ENCODE data around the gene SPECC1L.

Gene SPECC1L

DNA sequence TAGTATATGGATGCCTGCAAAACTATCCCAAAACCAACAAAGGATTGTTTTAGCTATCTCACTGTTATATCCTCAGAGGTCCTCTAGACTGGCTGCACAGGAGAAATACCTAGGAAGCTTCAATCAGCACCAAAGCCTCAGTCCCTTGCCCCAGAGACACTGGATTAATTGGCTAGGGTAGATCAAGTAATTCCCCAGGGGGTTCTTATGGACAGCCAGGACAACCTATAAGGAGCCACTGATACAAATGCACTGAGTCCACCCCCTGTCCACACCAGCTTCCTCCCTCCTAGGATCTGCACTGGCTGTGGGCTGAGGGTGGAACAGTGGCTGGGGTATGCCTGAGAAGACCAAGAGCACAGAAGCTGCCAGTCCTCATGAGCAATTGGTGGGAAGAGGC lies 173.0 kb downstream of the SPECC1L start:
- TF ChIP-seq EGR1 (IDR thresholded peaks at IDR 0.05) (no peak), TCF12 (IDR thresholded peaks at IDR 0.05; ENCODE audit: low read depth) (no peak), YY1 (IDR thresholded peaks at IDR 0.05; ENCODE audit: low read depth) (no peak), RAD21 (IDR thresholded peaks at IDR 0.05; ENCODE audit: low read depth) (no peak), ZBTB7A (IDR thresholded peaks at IDR 0.05; ENCODE audit: low read depth) (no peak), NFIC (IDR thresholded peaks at IDR 0.05) (no peak), FOXM1 (IDR thresholded peaks at IDR 0.05; ENCODE audit: borderline replicate concordance, low read depth) (no peak), EP300 (IDR thresholded peaks at IDR 0.05; ENCODE audit: borderline replicate concordance) (no peak), CREB1 (IDR thresholded peaks at IDR 0.05; ENCODE audit: low read depth) (no peak)
- TF ChIP-seq, protein P1, sequence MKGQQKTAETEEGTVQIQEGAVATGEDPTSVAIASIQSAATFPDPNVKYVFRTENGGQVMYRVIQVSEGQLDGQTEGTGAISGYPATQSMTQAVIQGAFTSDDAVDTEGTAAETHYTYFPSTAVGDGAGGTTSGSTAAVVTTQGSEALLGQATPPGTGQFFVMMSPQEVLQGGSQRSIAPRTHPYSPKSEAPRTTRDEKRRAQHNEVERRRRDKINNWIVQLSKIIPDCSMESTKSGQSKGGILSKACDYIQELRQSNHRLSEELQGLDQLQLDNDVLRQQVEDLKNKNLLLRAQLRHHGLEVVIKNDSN (IDR thresholded peaks at IDR 0.05) = no peak
- TF ChIP-seq, protein P2, sequence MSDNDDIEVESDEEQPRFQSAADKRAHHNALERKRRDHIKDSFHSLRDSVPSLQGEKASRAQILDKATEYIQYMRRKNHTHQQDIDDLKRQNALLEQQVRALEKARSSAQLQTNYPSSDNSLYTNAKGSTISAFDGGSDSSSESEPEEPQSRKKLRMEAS (IDR thresholded peaks at IDR 0.05) = no peak

DNA sequence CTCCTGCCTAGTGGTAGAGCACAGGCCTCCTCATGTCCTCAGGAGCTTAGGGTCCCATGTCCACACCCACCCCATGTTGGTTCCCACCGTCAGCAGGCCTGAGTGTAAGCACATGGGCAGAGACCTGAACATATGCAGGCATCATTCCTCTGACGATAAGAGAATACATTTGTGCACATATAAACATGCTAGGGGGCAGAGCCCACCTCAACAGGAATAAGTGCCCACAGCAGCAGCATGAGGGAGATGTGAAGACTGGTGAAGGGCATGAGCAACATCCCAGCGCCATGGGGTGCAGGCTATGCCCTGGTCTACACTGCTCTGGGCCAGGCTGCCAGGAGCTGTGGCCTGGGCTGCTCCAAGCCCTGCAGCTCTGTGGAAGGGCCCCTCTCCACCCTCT lies 173.6 kb downstream of the SPECC1L start:
- no peak for TF ChIP-seq YY1 (IDR thresholded peaks at IDR 0.05; ENCODE audit: low read depth)
- no peak for TF ChIP-seq NFIC (IDR thresholded peaks at IDR 0.05)
- TF ChIP-seq TEAD4 (IDR thresholded peaks at IDR 0.05) = no peak
- no peak for TF ChIP-seq CREB1 (IDR thresholded peaks at IDR 0.05; ENCODE audit: low read depth)
- no peak for TF ChIP-seq EGR1 (IDR thresholded peaks at IDR 0.05)
- TF ChIP-seq, protein P3, sequence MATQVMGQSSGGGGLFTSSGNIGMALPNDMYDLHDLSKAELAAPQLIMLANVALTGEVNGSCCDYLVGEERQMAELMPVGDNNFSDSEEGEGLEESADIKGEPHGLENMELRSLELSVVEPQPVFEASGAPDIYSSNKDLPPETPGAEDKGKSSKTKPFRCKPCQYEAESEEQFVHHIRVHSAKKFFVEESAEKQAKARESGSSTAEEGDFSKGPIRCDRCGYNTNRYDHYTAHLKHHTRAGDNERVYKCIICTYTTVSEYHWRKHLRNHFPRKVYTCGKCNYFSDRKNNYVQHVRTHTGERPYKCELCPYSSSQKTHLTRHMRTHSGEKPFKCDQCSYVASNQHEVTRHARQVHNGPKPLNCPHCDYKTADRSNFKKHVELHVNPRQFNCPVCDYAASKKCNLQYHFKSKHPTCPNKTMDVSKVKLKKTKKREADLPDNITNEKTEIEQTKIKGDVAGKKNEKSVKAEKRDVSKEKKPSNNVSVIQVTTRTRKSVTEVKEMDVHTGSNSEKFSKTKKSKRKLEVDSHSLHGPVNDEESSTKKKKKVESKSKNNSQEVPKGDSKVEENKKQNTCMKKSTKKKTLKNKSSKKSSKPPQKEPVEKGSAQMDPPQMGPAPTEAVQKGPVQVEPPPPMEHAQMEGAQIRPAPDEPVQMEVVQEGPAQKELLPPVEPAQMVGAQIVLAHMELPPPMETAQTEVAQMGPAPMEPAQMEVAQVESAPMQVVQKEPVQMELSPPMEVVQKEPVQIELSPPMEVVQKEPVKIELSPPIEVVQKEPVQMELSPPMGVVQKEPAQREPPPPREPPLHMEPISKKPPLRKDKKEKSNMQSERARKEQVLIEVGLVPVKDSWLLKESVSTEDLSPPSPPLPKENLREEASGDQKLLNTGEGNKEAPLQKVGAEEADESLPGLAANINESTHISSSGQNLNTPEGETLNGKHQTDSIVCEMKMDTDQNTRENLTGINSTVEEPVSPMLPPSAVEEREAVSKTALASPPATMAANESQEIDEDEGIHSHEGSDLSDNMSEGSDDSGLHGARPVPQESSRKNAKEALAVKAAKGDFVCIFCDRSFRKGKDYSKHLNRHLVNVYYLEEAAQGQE (IDR thresholded peaks at IDR 0.05; ENCODE audit: low read depth) = no peak
- no peak for TF ChIP-seq ZBTB7A (IDR thresholded peaks at IDR 0.05; ENCODE audit: low read depth)
- TF ChIP-seq RAD21 (IDR thresholded peaks at IDR 0.05; ENCODE audit: low read depth) = no peak
- TF ChIP-seq TAF1 (IDR thresholded peaks at IDR 0.05; ENCODE audit: low read depth) = no peak
- no peak for TF ChIP-seq EP300 (IDR thresholded peaks at IDR 0.05; ENCODE audit: borderline replicate concordance)
- no peak for TF ChIP-seq TCF12 (IDR thresholded peaks at IDR 0.05; ENCODE audit: low read depth)
- no peak for TF ChIP-seq FOXM1 (IDR thresholded peaks at IDR 0.05; ENCODE audit: borderline replicate concordance, low read depth)
- no peak for TF ChIP-seq CEBPB (IDR thresholded peaks at IDR 0.05)
- TF ChIP-seq, protein P1 (IDR thresholded peaks at IDR 0.05) = no peak

DNA sequence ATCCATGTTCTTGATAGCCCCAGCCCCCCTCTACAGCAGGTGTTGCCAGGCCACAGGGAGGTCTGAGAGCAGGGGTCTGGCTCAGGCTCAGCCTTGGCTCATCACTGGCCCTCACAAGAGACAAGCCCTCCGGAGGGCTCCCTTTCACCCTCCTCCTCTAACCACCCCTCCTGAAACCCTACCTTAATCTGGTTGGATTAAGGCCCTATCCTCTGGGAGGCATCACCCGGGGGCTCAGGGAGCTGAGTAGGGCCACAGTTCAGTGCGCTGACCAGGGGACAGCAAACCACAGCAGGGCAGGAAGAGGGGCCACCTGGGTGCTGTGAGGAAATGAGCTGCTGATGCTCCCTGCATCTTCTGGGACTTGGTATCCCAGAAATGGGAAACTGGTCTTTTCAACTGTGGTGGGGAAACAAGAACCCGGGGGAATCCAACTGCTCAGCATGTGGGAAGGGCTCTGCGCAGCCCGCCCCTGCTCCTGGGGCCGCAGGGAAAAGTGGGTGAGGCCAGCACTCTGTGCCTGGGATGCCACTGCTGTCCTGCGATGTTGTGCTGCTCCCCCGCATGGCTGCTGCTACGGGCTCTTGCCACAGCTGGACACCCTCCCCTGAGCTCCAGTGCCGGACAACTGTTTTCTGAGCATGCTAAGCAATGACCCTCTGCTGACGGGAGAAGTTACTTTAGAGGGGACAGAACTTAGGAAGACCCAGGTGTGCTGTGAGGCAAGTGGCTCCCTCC lies 174.3 kb downstream of the SPECC1L start:
- TF ChIP-seq FOXM1 (IDR thresholded peaks at IDR 0.05; ENCODE audit: borderline replicate concordance, low read depth) (no peak), NFIC (IDR thresholded peaks at IDR 0.05) (no peak), TAF1 (IDR thresholded peaks at IDR 0.05; ENCODE audit: low read depth) (no peak), RAD21 (IDR thresholded peaks at IDR 0.05; ENCODE audit: low read depth) (no peak), TCF12 (IDR thresholded peaks at IDR 0.05; ENCODE audit: low read depth) (no peak), CREB1 (IDR thresholded peaks at IDR 0.05; ENCODE audit: low read depth) (no peak), CEBPB (IDR thresholded peaks at IDR 0.05) (no peak), EGR1 (IDR thresholded peaks at IDR 0.05) (no peak), EP300 (IDR thresholded peaks at IDR 0.05; ENCODE audit: borderline replicate concordance) (no peak), ZBTB7A (IDR thresholded peaks at IDR 0.05; ENCODE audit: low read depth) (no peak), YY1 (IDR thresholded peaks at IDR 0.05; ENCODE audit: low read depth) (no peak), TEAD4 (IDR thresholded peaks at IDR 0.05) (no peak)
- TF ChIP-seq, protein P3 (IDR thresholded peaks at IDR 0.05; ENCODE audit: low read depth) = no peak
- TF ChIP-seq, protein P1 (IDR thresholded peaks at IDR 0.05) = no peak
- TF ChIP-seq, protein P2 (IDR thresholded peaks at IDR 0.05) = no peak

DNA sequence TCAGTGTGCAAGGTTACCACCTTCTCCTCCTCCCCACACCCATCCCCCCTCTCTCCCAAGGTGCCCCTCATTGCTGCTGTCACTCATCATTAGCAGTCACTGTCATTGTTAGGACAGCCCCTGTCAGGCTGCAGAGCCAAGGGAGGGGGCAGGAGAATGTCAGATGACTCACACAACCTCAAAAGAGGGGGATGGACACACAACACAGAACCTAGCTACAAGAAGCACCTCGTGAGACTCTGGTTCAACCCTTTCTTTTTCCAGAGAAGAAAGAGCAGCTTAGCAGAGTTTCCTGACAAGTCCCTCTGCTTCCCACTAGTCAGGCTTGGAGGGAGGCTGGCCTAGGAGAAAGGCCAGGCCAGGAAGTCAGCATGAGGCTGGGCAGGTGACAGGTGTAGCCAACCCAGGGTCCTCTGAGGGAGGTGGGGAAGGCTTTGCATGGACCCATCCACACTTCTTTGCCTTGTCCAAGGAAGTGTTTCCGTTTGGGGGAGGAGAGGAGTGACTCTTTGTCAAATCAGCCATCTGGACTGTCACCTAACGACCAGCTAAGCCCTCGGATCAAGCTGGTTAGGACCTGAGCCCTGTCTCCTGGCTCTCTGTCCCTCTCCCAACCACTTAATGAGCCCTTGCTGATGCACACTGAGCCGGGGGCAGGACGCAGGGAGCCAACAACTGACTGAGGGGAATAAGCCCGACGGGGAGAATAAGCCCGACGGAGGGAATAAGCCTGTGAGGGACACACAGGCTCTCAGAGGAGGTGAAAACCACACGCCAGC lies 175.0 kb downstream of the SPECC1L start:
- TF ChIP-seq TCF12 (IDR thresholded peaks at IDR 0.05; ENCODE audit: low read depth) (no peak), EGR1 (IDR thresholded peaks at IDR 0.05) (no peak), CEBPB (IDR thresholded peaks at IDR 0.05) (no peak), NFIC (IDR thresholded peaks at IDR 0.05) (no peak), YY1 (IDR thresholded peaks at IDR 0.05; ENCODE audit: low read depth) (no peak), TAF1 (IDR thresholded peaks at IDR 0.05; ENCODE audit: low read depth) (no peak), EP300 (IDR thresholded peaks at IDR 0.05; ENCODE audit: borderline replicate concordance) (no peak), RAD21 (IDR thresholded peaks at IDR 0.05; ENCODE audit: low read depth) (no peak), TEAD4 (IDR thresholded peaks at IDR 0.05) (no peak), CREB1 (IDR thresholded peaks at IDR 0.05; ENCODE audit: low read depth) (no peak), ZBTB7A (IDR thresholded peaks at IDR 0.05; ENCODE audit: low read depth) (no peak), FOXM1 (IDR thresholded peaks at IDR 0.05; ENCODE audit: borderline replicate concordance, low read depth) (no peak)
- TF ChIP-seq, protein P3 (IDR thresholded peaks at IDR 0.05; ENCODE audit: low read depth) = no peak
- TF ChIP-seq, protein P2 (IDR thresholded peaks at IDR 0.05) = no peak
- TF ChIP-seq, protein P1 (IDR thresholded peaks at IDR 0.05) = no peak
